HG02981 (cell line): ENCODE data around the gene UBAC1.
"Not testable (repeated sequence)": the region's sequence is repeated elsewhere in the genome, so short reads cannot be mapped to it uniquely, and the experiment has no call there.

Experiments
- ATAC-seq: cut with Tn5 transposase; IDR thresholded peaks from one replicate; pipeline ENCODE4 v1.9.1; 2021; ENCODE audit warnings: mild to moderate bottlenecking, moderate library complexity; ENCODE audit not compliant: unreplicated experiment

UBAC1 gene

DNA sequence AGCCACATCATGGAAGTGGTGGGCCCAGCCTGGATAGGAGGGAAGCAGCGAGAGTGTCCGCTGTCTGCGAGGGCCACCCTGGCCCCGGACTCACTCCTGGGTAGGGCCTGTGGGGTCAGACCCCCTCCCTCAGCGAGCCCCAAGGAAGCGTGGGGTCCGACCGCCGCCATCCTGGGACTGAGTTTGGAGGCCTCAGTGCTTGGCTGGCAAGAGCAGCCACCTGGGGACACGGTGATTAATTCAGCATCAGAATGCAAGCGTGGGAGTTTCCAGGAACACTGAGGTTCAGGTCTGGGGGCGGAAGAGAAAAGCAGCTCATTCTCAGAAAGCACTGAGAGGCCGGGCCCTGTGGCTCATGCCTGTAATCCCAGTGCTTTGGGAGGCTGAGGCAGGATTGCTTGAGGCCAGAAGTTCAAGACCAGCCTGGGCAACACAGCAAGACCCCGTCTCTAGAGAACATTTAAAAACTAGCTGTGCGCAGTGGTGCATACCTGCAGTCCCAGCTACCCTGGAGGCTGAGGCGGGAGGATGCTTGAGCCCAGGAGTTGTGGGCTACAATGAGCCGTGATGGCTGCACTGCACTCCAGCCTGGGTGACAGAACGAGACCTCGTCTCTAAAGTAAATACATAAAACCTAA is 35.6 kb downstream of the UBAC1 start:
- ATAC-seq: no peak

- ATAC-seq: no peak
Observed at GRCh38 chr9:135924628-135925338, 36.4 kb downstream of the UBAC1 start.

DNA sequence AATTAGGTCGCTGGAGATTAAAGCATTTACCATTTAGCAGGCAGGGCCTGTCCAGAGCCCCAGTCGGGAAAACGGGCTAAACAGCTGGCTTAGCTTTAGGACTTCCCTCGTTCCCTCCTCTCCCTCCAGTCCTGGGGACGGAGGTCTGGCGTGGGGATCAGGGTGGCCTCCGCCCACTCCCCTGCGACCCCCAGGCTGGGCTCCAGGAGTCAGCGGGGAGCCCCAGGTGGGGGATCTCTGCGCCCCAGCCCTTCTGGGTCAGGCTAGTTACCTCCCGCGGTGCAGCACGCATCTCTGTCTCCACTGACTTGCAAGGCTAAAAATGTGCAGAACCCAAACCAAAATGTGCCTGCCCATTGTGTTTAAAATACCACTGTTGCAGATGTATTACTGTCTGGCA is 37.7 kb downstream of the UBAC1 start:
- ATAC-seq: no peak

GRCh38 chr9:135921749-135922310 is 39.3 kb downstream of the UBAC1 start:
- ATAC-seq: no peak

DNA sequence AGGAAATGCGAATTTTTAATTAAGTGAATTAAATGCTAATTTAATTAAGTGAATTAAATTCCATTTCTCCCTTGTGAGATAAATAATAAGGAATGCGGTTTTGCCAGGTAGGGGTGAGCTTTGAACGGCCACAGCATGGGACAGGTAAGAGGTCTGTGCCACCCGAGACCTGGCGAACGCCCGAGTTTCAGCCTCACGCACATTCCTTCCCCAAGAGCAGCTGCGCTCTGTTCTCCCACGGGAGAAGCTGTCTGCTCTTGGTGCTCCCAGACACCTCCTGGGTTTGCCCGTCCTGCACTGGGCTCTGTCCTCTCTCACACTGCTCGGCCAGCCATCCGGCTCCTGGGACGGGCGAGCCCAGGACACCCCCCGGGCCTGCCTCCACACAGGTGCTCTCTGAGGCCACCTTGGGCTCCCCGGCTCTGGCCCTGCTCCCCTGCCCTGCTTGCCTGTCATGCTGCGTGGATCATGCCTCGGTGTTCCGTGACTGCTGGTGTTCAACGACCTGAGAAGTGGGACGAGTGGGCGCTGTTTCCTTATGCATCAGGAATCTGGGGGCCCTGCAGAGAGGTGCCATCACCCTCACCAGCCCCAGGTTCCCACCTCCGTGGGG is 40.1 kb downstream of the UBAC1 start:
- no peak for ATAC-seq

DNA sequence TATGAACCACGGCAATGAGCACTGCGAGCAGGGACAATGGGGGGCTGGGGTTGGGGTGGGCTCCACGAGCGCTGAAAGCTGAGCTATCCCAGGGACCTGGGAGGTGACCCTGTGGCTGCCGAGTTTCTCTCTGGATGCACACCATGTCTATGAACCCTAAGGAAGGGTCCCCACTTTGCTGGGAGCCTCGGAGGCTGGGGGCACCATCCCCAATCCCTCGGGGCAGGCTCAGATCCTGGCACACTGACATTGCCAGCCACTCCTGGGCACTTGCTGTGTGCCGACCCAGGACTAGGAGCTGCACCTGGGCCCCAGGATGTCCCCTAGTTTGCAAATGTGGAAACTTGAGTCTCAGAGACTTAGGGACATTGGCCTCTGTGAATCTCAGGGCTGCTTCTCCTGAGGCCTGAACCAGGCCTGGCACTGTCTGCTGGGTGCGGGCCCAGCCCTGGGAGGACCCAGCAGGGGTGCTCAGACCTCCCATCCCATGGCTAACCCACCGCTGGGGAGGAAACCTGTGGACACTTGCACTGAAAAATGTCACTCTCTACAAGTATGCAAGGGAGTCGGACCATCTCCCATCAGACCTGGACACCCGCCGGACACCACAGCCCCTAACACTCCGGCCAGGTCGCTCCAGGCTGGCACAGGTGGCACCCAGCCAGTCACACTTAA is 40.8 kb downstream of the UBAC1 start:
- no peak for ATAC-seq

GRCh38 chr9:135919318-135919890 is 41.8 kb downstream of the UBAC1 start:
- ATAC-seq: no peak

- not testable (repeated sequence) for ATAC-seq
Observed at GRCh38 chr9:135916227-135916626, 44.9 kb downstream of the UBAC1 start.

DNA sequence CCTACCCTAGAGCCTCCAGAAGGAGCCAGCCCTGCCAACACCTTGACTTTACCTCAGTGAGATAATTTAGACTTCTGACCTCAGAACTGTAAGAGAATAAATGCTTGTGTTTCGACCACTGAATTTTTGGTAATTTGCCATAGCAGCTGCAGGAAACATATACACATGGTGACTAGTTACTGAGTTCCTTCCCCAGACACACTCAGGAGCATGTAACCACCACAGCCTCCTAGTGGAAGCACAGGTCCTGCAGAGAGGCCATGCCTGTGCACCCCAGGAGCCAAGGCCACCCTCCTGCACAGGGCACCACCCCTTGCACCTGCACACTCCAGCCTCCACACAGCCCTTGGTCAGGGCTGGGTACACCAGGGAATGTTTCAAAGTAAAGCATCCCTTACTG is 46.3 kb downstream of the UBAC1 start:
- ATAC-seq: no peak

GRCh38 chr9:135911233-135911632 is 49.9 kb downstream of the UBAC1 start:
- not testable (repeated sequence) for ATAC-seq

DNA sequence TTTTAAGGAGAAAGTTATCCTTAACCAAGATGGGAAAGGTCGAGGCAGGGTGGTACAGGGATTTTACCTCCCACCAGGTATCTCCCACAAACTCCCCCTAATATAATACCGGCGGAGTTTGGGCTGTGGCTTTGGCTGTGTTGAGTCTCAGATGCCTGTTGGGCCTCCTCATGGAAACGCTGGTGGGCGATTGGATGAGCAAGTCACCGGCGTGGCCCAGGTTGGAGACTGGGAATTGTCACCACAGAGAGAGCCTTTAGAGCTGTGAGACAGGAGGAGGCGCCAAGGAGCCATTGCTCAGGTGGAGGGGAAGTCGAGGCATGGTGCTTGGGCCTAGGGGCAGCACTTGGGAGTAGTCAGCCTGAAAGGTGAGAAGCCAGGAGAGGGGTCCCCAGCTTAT is 50.4 kb downstream of the UBAC1 start:
- no peak for ATAC-seq

DNA sequence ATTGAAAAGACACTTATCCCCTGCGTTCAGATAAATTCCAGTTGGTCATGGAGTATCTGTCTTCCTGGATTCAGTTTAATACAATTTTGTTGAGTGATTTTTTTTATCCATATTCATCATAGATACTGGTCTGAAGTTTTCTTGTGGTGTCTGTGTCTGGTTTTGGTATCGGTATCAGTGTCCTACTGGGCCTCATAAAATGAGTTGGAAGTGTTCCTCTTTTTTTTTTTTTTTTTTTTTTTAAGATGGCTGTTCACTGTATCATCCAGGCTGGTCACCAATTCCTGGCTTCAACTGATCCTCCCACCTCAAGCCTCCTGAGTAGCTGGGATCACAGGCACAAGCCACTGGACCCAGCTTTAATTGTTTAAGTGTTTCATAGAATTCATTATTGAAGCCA is 51.0 kb downstream of the UBAC1 start:
- no peak for ATAC-seq

GRCh38 chr9:135909371-135909770 is 51.8 kb downstream of the UBAC1 start:
- no peak for ATAC-seq

GRCh38 chr9:135908754-135909204 is 52.4 kb downstream of the UBAC1 start:
- ATAC-seq: no peak

DNA sequence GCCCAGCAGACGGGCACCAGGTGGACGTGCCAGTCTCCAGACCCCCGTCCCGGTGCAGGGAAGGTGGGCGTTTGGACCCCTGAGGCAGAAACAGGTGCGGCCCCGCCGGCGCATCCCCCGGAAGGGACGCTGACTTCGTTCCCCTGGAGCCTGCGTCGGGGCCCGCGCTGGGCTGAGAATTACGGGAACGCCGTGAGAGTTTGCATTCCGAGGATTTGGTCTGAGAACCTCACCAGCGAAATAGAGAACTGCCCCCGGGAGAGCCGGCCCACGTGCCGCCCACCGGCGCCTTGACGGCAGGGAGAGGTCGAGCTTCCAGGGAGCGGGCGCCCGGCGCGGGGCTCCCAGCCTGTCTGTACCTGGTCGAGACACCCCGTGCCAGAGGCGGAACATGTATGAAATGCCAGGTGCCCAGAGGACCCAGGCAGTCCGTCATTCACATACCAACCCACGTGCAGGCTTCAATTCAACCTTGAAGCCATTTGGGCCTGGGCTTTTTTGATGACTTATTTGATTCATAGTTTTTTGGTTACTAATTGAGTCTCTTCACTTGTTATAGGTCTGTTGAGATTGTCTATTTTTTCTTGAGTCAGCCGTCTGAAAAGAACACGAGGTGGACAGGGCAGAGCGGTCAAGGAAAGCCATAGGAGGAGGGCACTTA is 53.0 kb downstream of the UBAC1 start:
- peak; percentile 2 for ATAC-seq

DNA sequence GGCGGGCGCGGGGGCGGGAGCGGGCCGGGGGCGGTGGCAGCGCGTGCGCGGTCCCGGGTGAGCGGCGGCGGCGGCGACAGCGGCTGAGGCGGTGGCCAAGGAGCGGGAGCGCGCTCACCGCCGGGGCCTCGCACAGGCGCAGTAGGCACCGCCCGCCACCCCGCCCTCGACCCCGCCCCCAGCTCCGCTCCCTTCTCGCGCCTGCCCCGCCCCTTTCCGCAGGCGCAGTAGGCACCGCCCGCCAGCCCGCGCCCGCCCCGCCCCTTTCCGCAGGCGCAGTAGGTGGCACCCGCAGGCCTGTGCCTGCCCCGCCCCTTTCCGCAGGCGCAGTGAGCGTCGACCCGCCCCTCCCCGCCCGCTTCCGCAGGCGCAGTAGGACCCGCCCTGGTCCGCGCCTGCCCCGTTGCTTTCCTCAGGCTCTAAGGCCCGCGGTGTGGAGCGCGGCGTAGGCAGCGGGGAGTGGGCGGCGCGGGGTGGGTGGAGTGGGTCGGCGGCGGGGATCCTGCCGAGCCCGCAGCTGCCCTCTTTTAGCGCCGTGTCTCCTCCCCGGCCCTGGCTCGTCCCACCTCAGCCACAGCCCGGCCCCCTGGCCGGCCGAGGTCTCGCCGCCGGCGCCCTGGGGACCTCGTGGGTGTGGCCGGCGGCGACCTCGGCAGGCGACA is 53.6 kb downstream of the UBAC1 start, which contains the start of gene CAMSAP1:
CAMSAP1 (minus strand) TSS at position 116 of the 662 bp plus-strand sequence. CDS start 387 bp downstream, outside the sequence.
- peak; percentile 67 for ATAC-seq

GRCh38 chr9:135907006-135907430 is 54.2 kb downstream of the UBAC1 start:
- peak; percentile 37 for ATAC-seq

- ATAC-seq: peak; percentile 8
Observed at GRCh38 chr9:135906291-135907005, 54.7 kb downstream of the UBAC1 start.
